GM12878 (cell line): ENCODE results near the gene HLA-A. TPM values are rescaled to one million over a fixed set of nuclear protein-coding genes. Genes with fewer than 3 reads are reported as not detected.

Experiments used
- ATAC-seq: fragments of 200-7000 bp; cut with Tn5 transposase; 3 replicates; pipeline ENCODE4 v1.9.1; 2020; ENCODE audit warnings: mild to moderate bottlenecking, moderate library complexity
- BruUV-seq: library from RNA; stranded (reverse); fragments of 400-500 nt; replicated peaks from 2 replicates; lab custom pipeline; 2021; lab: Mats Ljungman, UMichigan
- CTCF ChIA-PET: fragments of 300-600 bp; sonication (Branson Sonifier 250); formaldehyde crosslinking; extraction: SDS; loops from one replicate; lab custom pipeline; 2021; ENCODE audit warnings: inconsistent platforms; lab: Yijun Ruan, JAX
- POLR2A ChIA-PET: fragments of 350-600 bp; formaldehyde crosslinking; extraction: SDS; loops from one replicate; lab custom pipeline; 2021; ENCODE audit warnings: inconsistent platforms; lab: Charles Lee
- RAD21 ChIA-PET: fragments of 300-600 bp; sonication (Branson Sonifier 250); formaldehyde crosslinking; loops from one replicate; lab custom pipeline; 2023; ENCODE audit warnings: antibody characterized with exemption; ENCODE audit not compliant: unreplicated experiment; lab: Charles Lee
- SMC1A ChIA-PET: fragments of 300-600 bp; sonication (Branson Sonifier 250); formaldehyde crosslinking; loops from one replicate; lab custom pipeline; 2023; ENCODE audit not compliant: unreplicated experiment, uncharacterized antibody; lab: Charles Lee
- DNase-seq: peaks from one replicate; pipeline ENCODE4 v3.0.0-alpha.2; 2011; ENCODE audit warnings: low read depth, low spot score
- FAIRE-seq: peaks from 3 replicates; lab custom pipeline; 2011; peaks lifted over from hg19 to GRCh38; lab: Jason Lieb, UNC
- H2AFZ ChIP-seq: 2 replicates; pipeline ENCODE4 v1.6.0; 2011; ENCODE audit warnings: low read depth, low read length, control low read depth; ENCODE audit not compliant: control insufficient read depth
- H3K27ac ChIP-seq: 2 replicates; pipeline ENCODE4 v1.5.1; 2011; ENCODE audit warnings: control low read depth; ENCODE audit not compliant: control insufficient read depth, insufficient read depth
- H3K27me3 ChIP-seq, 2 experiments: replicated peaks in 1 of 2; 2 replicates each; pipeline versions ENCODE4 v1.6.0 to v1.6.1; 2011; ENCODE audit warnings: low read length in 1 of 2; ENCODE audit not compliant: control insufficient read depth in 2 of 2, insufficient read depth in 2 of 2
- H3K36me3 ChIP-seq, 2 experiments: 2 replicates each; pipeline ENCODE4 v1.5.1; 2011; ENCODE audit warnings: low read length in 1 of 2; ENCODE audit not compliant: control insufficient read depth in 2 of 2, insufficient read depth in 2 of 2
- H3K4me1 ChIP-seq: 2 replicates; pipeline ENCODE4 v1.6.1; 2011; ENCODE audit warnings: mild to moderate bottlenecking, low read length, moderate library complexity, mixed read lengths; ENCODE audit not compliant: control insufficient read depth, insufficient read depth
- H3K4me2 ChIP-seq: 2 replicates; pipeline ENCODE4 v1.6.0; 2011; ENCODE audit warnings: control low read depth; ENCODE audit not compliant: control insufficient read depth, insufficient read depth
- H3K4me3 ChIP-seq: fragments of 200-600 bp; sonication (generic); 2 replicates; pipeline ENCODE4 v1.5.1; 2016
- H3K79me2 ChIP-seq: 2 replicates; pipeline ENCODE4 v1.6.0; 2011; ENCODE audit warnings: low read length; ENCODE audit not compliant: control insufficient read depth, insufficient read depth
- H3K9ac ChIP-seq: 2 replicates; pipeline ENCODE4 v1.8.0; 2011; ENCODE audit warnings: low read length, control low read depth, mixed read lengths; ENCODE audit not compliant: control insufficient read depth, insufficient read depth
- H3K9me3 ChIP-seq: replicated peaks from 3 replicates; pipeline ENCODE4 v1.5.1; 2011; ENCODE audit warnings: mild to moderate bottlenecking, low read length; ENCODE audit not compliant: control insufficient read depth, insufficient read depth
- H4K20me1 ChIP-seq: 2 replicates; pipeline ENCODE4 v1.6.0; 2011; ENCODE audit not compliant: control insufficient read depth, insufficient read depth
- BACH1 ChIP-seq: fragments of 450-650 bp; IDR thresholded peaks from 2 replicates; pipeline ENCODE4 v1.6.1; 2017; ENCODE audit warnings: mild to moderate bottlenecking, borderline replicate concordance
- BMI1 ChIP-seq: fragments of 450-650 bp; IDR thresholded peaks from 2 replicates; pipeline ENCODE4 v1.6.1; 2016; ENCODE audit warnings: mild to moderate bottlenecking, moderate library complexity, borderline replicate concordance
- CHD1 ChIP-seq: IDR thresholded peaks from 2 replicates; pipeline ENCODE4 v1.6.1; 2012; ENCODE audit warnings: low read depth, low read length, improper control_type of control experiment
- CHD2 ChIP-seq: IDR thresholded peaks from 2 replicates; pipeline ENCODE4 v1.6.1; 2011; ENCODE audit warnings: low read depth, low read length, improper control_type of control experiment, borderline replicate concordance
- E4F1 ChIP-seq: fragments of 450-650 bp; IDR thresholded peaks from 2 replicates; pipeline ENCODE4 v1.6.1; 2018; ENCODE audit warnings: borderline replicate concordance, mild to moderate bottlenecking; ENCODE audit not compliant: partially characterized antibody
- FOXK2 ChIP-seq: fragments of 450-650 bp; IDR thresholded peaks from 2 replicates; pipeline ENCODE4 v1.6.1; 2017; ENCODE audit warnings: mild to moderate bottlenecking, moderate library complexity
- IKZF1 ChIP-seq: fragments of 450-650 bp; conservative IDR thresholded peaks from 2 replicates; pipeline ENCODE4 v1.6.1; 2017; ENCODE audit warnings: antibody characterized with exemption, mild to moderate bottlenecking
- KAT2A ChIP-seq: conservative IDR thresholded peaks from 2 replicates; pipeline ENCODE4 v1.6.1; 2011; ENCODE audit warnings: low read depth, low read length; ENCODE audit not compliant: control insufficient read depth
- KDM1A ChIP-seq: fragments of 200-600 bp; sonication (generic); IDR thresholded peaks from 2 replicates; pipeline ENCODE4 v1.6.1; 2016; ENCODE audit warnings: borderline replicate concordance
- NRF1 ChIP-seq: conservative IDR thresholded peaks from 2 replicates; pipeline ENCODE4 v1.6.1; 2011; ENCODE audit warnings: mild to moderate bottlenecking, low read depth, low read length, improper control_type of control experiment
- PML ChIP-seq: IDR thresholded peaks from 2 replicates; pipeline ENCODE4 v1.6.1; 2012; ENCODE audit warnings: low read length, inconsistent platforms
- RELB ChIP-seq: fragments of 450-650 bp; IDR thresholded peaks from 2 replicates; pipeline ENCODE4 v1.6.1; 2017; ENCODE audit warnings: low read depth, mild to moderate bottlenecking, moderate library complexity
- RUNX3 ChIP-seq: IDR thresholded peaks from 2 replicates; pipeline ENCODE4 v1.6.1; 2012; ENCODE audit warnings: low read length, inconsistent platforms
- SMAD5 ChIP-seq: IDR thresholded peaks from 2 replicates; pipeline ENCODE4 v1.6.1; 2016; ENCODE audit warnings: antibody characterized with exemption, low read depth
- SREBF1 ChIP-seq: IDR thresholded peaks from 2 replicates; pipeline ENCODE4 v1.6.1; 2012; ENCODE audit warnings: mild to moderate bottlenecking, low read length
- STAT1 ChIP-seq: fragments of 450-650 bp; conservative IDR thresholded peaks from 2 replicates; pipeline ENCODE4 v1.6.1; 2014; ENCODE audit warnings: antibody characterized with exemption, mild to moderate bottlenecking
- TAF1 ChIP-seq: IDR thresholded peaks from 2 replicates; pipeline ENCODE4 v1.6.1; 2011; ENCODE audit warnings: mild to moderate bottlenecking, low read depth, low read length, borderline replicate concordance
- ZNF622 ChIP-seq: fragments of 450-650 bp; IDR thresholded peaks from 2 replicates; pipeline ENCODE4 v1.6.1; 2017; ENCODE audit warnings: mild to moderate bottlenecking, inconsistent platforms
- WGBS: methylation state at CpG from one replicate; pipeline ENCODE4 v1.1.6; 2016; ENCODE audit warnings: low lambda C conversion rate; ENCODE audit not compliant: insufficient replicate concordance, insufficient coverage; ENCODE audit errors: missing lambda C conversion rate; 5-methylcytosine and 5-hydroxymethylcytosine counted together
- in situ Hi-C: fragments of 300-500 bp; cut with MboI; formaldehyde crosslinking; loops from 9 replicates; pipeline ENCODE4 v1.14.3; 2018; ENCODE audit warnings: mixed read lengths
- intact Hi-C: fragments of 100-400 bp; cut with micrococcal nuclease; formaldehyde crosslinking; loops from one replicate; pipeline ENCODE4 v1.14.2; 2022; ENCODE audit not compliant: unreplicated experiment
- polyA plus RNA-seq, 11 experiments: library from polyadenylated mRNA; depleted of rRNA in 4 of 11; unstranded in 6 of 11; stranded (reverse) in 5 of 11; fragments of >200 nt; fragmentation: Nextera tagmentation in 4 of 11; fragmentation: Illumina TruSeq in 1 of 11; extraction: Ambion mirVana in 4 of 11; extraction: Trizol in 1 of 11; gene quantifications; 1 replicate in 1 of 11; 2 replicates in 10 of 11; pipeline versions ENCODE4 v1.2.1 to v1.2.3, GENCODE V29; 2011 to 2016; ENCODE audit warnings: inconsistent platforms in 2 of 11, missing spikeins in 2 of 11, low read depth in 1 of 11
- total RNA-seq, 4 experiments: library from RNA; depleted of rRNA in 3 of 4; stranded (reverse); fragments of >200 nt in 3 of 4; fragmentation: Illumina TruSeq in 1 of 4; extraction: Trizol in 1 of 4; gene quantifications; 2 replicates each; pipeline versions ENCODE4 v1.2.1 to v1.2.3, GENCODE V29; 2013 to 2021
- TF ChIP-seq, protein P1 (sequence below): fragments of 150-350 bp; IDR thresholded peaks from 2 replicates; pipeline ENCODE4 v1.6.1; 2014; ENCODE audit warnings: mild to moderate bottlenecking, low read depth, low read length

Gene HLA-A
- total and polyA plus RNA-seq, 10 of the 15 experiments (the other 5 are each of a cell fraction or from before 2014, with no cell fraction given), result 129 to 1,155 (median 749) TPM

DNA sequence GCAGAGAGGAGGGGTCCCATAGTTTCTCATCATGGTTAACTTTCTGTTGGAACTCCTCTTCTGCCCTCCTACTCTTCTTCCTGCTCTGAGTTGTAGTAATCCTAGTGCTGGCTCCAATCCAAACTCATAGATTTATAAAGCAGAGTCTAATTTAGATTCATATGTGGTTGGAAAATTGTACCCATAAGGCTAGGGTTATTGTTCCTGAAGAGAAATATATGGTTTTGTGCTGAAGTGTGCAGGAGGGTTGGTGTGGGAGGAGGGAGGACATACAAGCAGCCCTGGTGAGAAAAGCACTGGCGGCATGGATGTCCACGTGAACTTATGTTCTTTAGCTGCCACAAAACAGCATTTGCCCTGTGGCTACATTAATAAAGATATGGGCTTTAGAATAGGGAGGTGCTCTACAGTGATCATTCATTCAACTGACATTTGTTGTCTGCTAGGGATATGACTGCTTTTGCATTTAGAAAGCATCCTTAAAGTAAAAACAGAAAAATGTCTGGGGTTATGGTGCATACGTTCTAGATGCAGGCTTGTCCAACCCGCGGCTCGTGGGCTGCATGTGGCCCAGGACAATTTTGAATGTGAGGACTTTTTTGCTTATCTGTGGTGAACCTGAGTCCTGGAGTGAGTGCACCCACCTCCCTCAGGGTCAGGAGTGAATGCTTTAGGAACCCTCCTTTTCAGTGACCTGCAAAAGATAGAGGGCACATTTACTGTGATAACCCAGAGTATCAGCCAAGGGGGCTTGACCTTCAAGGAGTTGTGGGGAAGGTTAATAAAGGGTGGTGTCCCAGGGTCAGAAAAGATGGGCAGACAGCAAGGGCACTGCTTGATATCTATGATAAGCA, 4.1 kb downstream of the HLA-A start:
- H3K36me3 ChIP-seq, result peaks cover 0 to 28% of the 10 kb centered on the region in 2 experiments
- in situ Hi-C loops (no loop called here), intact Hi-C loops (loop anchor here (10.0 kb wide), 1 partner anchor 222 kb away; the partner anchor contains the start of gene HLA-F)
- no peaks in the 10 kb centered on the region for H3K27me3 ChIP-seq
- H2AFZ ChIP-seq, result no peak overlapping the region
- RAD21 ChIA-PET, result interaction anchor here (2.0 to 2.4 kb wide), 2 partner anchors 19 to 21 kb away, joined by 8 to 9 read pairs; no protein-coding TSS in a partner anchor
- H3K27ac ChIP-seq, result no peak overlapping the region
- H3K9ac ChIP-seq, result no peak overlapping the region
- no peaks in the 10 kb centered on the region; the same call in 1 of the 2 replicates for H4K20me1 ChIP-seq
- SMC1A ChIA-PET, result interaction anchor here (2.1 to 3.0 kb wide), 2 partner anchors 18 to 21 kb away, joined by 9 to 14 read pairs; no protein-coding TSS in a partner anchor
- WGBS, result 93% methylated on average over 6 of the region's 6 CpGs
- BruUV-seq, result no TSS peak
- FAIRE-seq (no peak), DNase-seq (no peak), ATAC-seq (no peak)
- peak overlapping the region; percentile 7; the same call in 1 of the 2 replicates for H3K4me2 ChIP-seq
- H3K79me2 ChIP-seq, result peaks cover 40% of the 10 kb centered on the region
- no peak overlapping the region for H3K4me3 ChIP-seq
- CTCF ChIA-PET, result interaction anchor here (0.5 to 1.2 kb wide), 3 partner anchors 21 to 1001 kb away, joined by 3 to 4 read pairs (median 4); no protein-coding TSS in a partner anchor
- POLR2A ChIA-PET, result interaction anchor here (2.4 kb wide), 1 partner anchor 18 kb away, joined by 10 read pairs; no protein-coding TSS in a partner anchor
- no peaks in the 10 kb centered on the region for H3K9me3 ChIP-seq
- no peaks in the 10 kb centered on the region for H3K4me1 ChIP-seq
- TF ChIP-seq STAT1, result no peak
- no peak for TF ChIP-seq BMI1
- TF ChIP-seq SMAD5, result peak; percentile 23; the same call in 1 of the 2 replicates
- no peak for TF ChIP-seq IKZF1
- TF ChIP-seq KDM1A, result no peak
- no peak for TF ChIP-seq ZNF622
- no peak for TF ChIP-seq E4F1
- TF ChIP-seq BACH1, result 0 out of 2 replicates have a peak, but pooled peaks have one; percentile 4
- TF ChIP-seq SREBF1, result no peak
- TF ChIP-seq NRF1, result no peak
- peak; percentile 7 for TF ChIP-seq PML
- TF ChIP-seq, protein P1, sequence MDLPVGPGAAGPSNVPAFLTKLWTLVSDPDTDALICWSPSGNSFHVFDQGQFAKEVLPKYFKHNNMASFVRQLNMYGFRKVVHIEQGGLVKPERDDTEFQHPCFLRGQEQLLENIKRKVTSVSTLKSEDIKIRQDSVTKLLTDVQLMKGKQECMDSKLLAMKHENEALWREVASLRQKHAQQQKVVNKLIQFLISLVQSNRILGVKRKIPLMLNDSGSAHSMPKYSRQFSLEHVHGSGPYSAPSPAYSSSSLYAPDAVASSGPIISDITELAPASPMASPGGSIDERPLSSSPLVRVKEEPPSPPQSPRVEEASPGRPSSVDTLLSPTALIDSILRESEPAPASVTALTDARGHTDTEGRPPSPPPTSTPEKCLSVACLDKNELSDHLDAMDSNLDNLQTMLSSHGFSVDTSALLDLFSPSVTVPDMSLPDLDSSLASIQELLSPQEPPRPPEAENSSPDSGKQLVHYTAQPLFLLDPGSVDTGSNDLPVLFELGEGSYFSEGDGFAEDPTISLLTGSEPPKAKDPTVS, result no peak
- no peak for TF ChIP-seq CHD1
- TF ChIP-seq CHD2, result no peak
- no peak for TF ChIP-seq FOXK2
- TF ChIP-seq TAF1, result no peak
- no peak for TF ChIP-seq RUNX3
- TF ChIP-seq RELB, result no peak
- TF ChIP-seq KAT2A, result no peak
